AG04450 (cell line): ENCODE data around the gene NCLN. TPM values are rescaled to one million over a fixed set of nuclear protein-coding genes. Genes with fewer than 3 reads are reported as not detected.

Experiments
- CTCF ChIA-PET: fragments of 300-600, 350-600 bp; formaldehyde crosslinking; extraction: SDS; loops from one replicate; lab custom pipeline; 2022; ENCODE audit warnings: antibody characterized with exemption, inconsistent platforms; lab: Charles Lee
- POLR2A ChIA-PET: fragments of 350-600 bp; formaldehyde crosslinking; extraction: SDS; loops from one replicate; lab custom pipeline; 2021; ENCODE audit warnings: antibody characterized with exemption, inconsistent platforms; lab: Yijun Ruan, JAX
- DNase-seq: peaks from one replicate; pipeline ENCODE4 v3.0.0-alpha.2; 2011; ENCODE audit warnings: low read depth, low spot score
- H3K27ac ChIP-seq: one replicate; pipeline ENCODE4 v1.5.1; 2012; ENCODE audit warnings: low read depth, low read length, control low read depth
- H3K27me3 ChIP-seq: one replicate; pipeline ENCODE4 v1.6.0; 2012; ENCODE audit warnings: low read length; ENCODE audit not compliant: control insufficient read depth, insufficient read depth
- H3K4me3 ChIP-seq: 2 replicates; pipeline ENCODE4 v1.5.1; 2011; ENCODE audit warnings: mild to moderate bottlenecking, low read depth, low read length, control low read depth
- H3K9me3 ChIP-seq: 2 replicates; pipeline ENCODE4 v1.5.1; 2012; ENCODE audit warnings: low read length; ENCODE audit not compliant: control insufficient read depth, insufficient read depth
- polyA minus RNA-seq: library from RNA; depleted of rRNA, polyadenylated mRNA; stranded (reverse); fragments of >200 nt; gene quantifications from 2 replicates; pipeline ENCODE4 v1.2.3, GENCODE V29; 2011; rRNA and poly(A)+ RNA removed
- polyA plus RNA-seq: library from polyadenylated mRNA; depleted of rRNA; stranded (reverse); fragments of >200 nt; gene quantifications from 2 replicates; pipeline ENCODE4 v1.2.3, GENCODE V29; 2011; rRNA removed
- TF ChIP-seq, protein P1 (sequence below): IDR thresholded peaks from 2 replicates; pipeline ENCODE4 v1.5.1; 2011; ENCODE audit warnings: low read depth, low read length, control low read depth, inconsistent platforms

Gene NCLN, protein sequence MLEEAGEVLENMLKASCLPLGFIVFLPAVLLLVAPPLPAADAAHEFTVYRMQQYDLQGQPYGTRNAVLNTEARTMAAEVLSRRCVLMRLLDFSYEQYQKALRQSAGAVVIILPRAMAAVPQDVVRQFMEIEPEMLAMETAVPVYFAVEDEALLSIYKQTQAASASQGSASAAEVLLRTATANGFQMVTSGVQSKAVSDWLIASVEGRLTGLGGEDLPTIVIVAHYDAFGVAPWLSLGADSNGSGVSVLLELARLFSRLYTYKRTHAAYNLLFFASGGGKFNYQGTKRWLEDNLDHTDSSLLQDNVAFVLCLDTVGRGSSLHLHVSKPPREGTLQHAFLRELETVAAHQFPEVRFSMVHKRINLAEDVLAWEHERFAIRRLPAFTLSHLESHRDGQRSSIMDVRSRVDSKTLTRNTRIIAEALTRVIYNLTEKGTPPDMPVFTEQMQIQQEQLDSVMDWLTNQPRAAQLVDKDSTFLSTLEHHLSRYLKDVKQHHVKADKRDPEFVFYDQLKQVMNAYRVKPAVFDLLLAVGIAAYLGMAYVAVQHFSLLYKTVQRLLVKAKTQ
- polyA plus RNA-seq: 27.1 and 40.3 TPM in 2 replicates
- polyA minus RNA-seq: 24.5 and 37.8 TPM in 2 replicates

DNA sequence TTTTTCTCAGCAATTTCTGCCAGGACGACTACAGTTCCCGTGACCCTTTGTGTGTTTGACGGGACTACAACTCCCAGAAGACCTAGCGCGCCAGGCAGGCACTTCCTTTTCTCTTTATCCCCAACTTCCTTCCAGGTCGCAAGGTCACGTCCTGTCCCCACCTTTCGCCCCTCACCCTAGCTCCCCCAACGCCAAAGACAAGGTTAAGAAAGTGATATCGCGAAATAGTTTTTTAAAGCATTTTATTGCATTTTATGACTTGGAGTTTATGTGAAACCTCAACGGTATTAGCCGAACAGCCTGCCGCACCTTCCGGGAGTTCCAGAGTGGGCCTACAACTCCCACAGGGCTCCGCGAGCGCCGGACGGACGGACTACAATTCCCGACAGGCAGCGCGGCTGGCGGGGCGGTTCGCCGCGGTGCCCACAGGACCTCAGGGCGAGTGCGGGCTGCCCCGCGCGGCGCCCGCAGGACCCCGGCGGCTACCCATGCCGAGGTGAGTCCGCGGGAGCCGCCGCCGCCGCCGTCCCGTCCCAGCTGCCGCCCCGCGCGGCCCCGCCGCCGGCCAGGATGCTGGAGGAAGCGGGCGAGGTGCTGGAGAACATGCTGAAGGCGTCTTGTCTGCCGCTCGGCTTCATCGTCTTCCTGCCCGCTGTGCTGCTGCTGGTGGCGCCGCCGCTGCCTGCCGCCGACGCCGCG lies at the start of gene NCLN:
Gene NCLN, plus strand, starts transcription at position 470 of the 699 bp plus-strand sequence. Its CDS starts 101 bp downstream, at position 571.
- Histone ChIP-seq H3K4me3 (peak within 1 kb of the TSS; percentile 89), H3K9me3 (no peaks in the 10 kb centered on the region; the same call in 1 of the 2 replicates), H3K27ac (peak within 1 kb of the TSS; percentile 47), H3K27me3 (no peaks in the 10 kb centered on the region)
- DNase-seq: peak; percentile 81
- TF ChIP-seq, protein P1, sequence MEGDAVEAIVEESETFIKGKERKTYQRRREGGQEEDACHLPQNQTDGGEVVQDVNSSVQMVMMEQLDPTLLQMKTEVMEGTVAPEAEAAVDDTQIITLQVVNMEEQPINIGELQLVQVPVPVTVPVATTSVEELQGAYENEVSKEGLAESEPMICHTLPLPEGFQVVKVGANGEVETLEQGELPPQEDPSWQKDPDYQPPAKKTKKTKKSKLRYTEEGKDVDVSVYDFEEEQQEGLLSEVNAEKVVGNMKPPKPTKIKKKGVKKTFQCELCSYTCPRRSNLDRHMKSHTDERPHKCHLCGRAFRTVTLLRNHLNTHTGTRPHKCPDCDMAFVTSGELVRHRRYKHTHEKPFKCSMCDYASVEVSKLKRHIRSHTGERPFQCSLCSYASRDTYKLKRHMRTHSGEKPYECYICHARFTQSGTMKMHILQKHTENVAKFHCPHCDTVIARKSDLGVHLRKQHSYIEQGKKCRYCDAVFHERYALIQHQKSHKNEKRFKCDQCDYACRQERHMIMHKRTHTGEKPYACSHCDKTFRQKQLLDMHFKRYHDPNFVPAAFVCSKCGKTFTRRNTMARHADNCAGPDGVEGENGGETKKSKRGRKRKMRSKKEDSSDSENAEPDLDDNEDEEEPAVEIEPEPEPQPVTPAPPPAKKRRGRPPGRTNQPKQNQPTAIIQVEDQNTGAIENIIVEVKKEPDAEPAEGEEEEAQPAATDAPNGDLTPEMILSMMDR: no peak
- ChIA-PET CTCF (interaction anchor here (0.6 kb wide), 1 partner anchor 223 kb away, joined by 4 read pairs; no protein-coding TSS in a partner anchor), POLR2A (no interaction called here)

DNA sequence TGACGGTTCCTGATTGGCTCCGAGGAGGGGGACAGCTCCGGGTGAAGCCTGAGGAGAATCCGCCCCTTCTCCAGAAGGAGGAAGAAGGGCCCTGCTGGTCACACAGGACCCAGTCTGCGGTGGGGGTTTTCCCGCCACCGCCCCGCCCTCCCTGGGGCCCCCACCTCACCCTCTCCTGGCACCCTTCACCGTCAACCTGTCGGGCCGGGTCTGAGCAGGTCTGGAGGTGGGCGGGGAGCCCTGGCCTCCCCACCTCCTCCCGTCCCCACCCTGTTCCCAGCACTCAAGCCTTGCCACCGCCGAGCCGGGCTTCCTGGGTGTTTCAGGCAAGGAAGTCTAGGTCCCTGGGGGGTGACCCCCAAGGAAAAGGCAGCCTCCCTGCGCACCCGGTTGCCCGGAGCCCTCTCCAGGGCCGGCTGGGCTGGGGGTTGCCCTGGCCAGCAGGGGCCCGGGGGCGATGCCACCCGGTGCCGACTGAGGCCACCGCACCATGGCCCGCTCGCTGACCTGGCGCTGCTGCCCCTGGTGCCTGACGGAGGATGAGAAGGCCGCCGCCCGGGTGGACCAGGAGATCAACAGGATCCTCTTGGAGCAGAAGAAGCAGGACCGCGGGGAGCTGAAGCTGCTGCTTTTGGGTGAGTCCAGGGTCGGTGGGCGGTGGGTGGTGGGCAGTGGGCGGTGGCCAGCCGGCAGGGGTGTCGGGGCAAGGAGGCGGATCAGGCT lies 49.6 kb upstream of the NCLN start, which contains the start of gene GNA15:
Gene GNA15, plus strand, starts transcription at position 73 of the 723 bp plus-strand sequence. Its CDS starts 418 bp downstream, at position 491.
- CTCF ChIA-PET: interaction anchor here (0.7 to 1.6 kb wide), 3 partner anchors 10 to 27 kb away, joined by 3 to 4 read pairs (median 3); no protein-coding TSS in a partner anchor

DNA sequence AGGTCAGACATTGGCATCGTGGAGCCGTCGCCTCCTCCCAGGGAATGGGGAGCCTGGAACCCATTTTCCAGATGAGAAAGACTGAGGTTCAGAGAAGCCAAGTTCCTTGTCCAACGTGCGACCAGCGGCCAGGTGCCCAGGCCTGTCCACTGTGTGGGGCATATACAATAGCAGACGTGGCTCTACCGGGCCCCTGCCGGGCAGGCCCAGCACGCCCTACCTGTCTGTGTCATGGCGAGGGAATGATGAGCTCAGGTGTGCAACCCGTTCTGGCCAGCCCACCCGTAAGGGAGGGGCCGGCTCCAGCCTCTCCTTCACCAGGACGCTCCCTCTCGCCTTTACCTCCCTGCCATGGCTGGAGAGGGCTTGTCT lies 49.1 kb upstream of the NCLN start:
- no peak for DNase-seq
- TF ChIP-seq, protein P1: no peak
- POLR2A ChIA-PET: no interaction called here
- CTCF ChIA-PET: interaction anchor here (1.3 to 1.6 kb wide), 2 partner anchors 10 kb away, joined by 4 to 5 read pairs; no protein-coding TSS in a partner anchor
- Histone ChIP-seq H3K4me3 (no peak overlapping the region), H3K27me3 (no peaks in the 10 kb centered on the region), H3K27ac (no peak overlapping the region), H3K9me3 (peaks cover 5% of the 10 kb centered on the region; the same call in 1 of the 2 replicates)

More for the DNA sequence above, 49.6 kb upstream of the NCLN start, which contains the start of gene GNA15:
- Histone ChIP-seq H3K27ac (no peak within 1 kb of the TSS), H3K27me3 (no peaks in the 10 kb centered on the region), H3K9me3 (peaks cover 9% of the 10 kb centered on the region; the same call in 1 of the 2 replicates), H3K4me3 (no peak within 1 kb of the TSS)
- no peak for DNase-seq
- POLR2A ChIA-PET: no interaction called here
- TF ChIP-seq, protein P1: no peak

DNA sequence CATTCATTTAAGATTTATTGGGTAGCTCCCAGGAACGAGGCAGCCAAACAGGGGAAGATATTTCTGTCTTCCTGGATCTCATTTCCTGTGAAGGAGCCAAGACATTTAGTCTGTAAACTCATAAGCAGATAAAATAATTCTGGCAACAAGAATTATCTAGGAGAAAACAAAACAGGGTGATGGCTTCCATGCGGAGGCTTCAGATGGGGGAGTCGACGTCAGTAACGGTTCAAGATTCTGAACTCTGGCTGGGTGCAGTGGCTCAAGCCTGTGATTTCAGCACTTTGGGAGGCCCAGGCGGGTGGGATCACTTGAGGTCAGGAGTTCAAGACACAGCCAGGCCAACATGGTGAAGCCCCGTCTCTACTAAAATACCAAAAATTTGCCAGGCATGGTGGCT lies 48.6 kb upstream of the NCLN start:
- POLR2A ChIA-PET: no interaction called here
- H3K27me3 ChIP-seq: no peaks in the 10 kb centered on the region
- CTCF ChIA-PET: interaction anchor here (1.3 to 1.6 kb wide), 2 partner anchors 10 to 11 kb away, joined by 4 to 5 read pairs; no protein-coding TSS in a partner anchor

More for the DNA sequence above, 48.6 kb upstream of the NCLN start:
- Histone ChIP-seq H3K9me3 (peaks cover 5% of the 10 kb centered on the region; the same call in 1 of the 2 replicates), H3K27ac (no peak overlapping the region), H3K4me3 (no peak overlapping the region)
- DNase-seq: no peak
- TF ChIP-seq, protein P1: no peak
